GM21360 (cell line): ENCODE data around the gene TXNL4A.

ENCODE experiments used
- ATAC-seq: cut with Tn5 transposase; IDR thresholded peaks from one replicate; pipeline ENCODE4 v1.9.1; 2021; ENCODE audit warnings: mild to moderate bottlenecking, moderate library complexity; ENCODE audit not compliant: unreplicated experiment

The TXNL4A gene

GRCh38 chr18:79949697-79950487, 38.5 kb downstream of the TXNL4A start:
- no peak for ATAC-seq

DNA sequence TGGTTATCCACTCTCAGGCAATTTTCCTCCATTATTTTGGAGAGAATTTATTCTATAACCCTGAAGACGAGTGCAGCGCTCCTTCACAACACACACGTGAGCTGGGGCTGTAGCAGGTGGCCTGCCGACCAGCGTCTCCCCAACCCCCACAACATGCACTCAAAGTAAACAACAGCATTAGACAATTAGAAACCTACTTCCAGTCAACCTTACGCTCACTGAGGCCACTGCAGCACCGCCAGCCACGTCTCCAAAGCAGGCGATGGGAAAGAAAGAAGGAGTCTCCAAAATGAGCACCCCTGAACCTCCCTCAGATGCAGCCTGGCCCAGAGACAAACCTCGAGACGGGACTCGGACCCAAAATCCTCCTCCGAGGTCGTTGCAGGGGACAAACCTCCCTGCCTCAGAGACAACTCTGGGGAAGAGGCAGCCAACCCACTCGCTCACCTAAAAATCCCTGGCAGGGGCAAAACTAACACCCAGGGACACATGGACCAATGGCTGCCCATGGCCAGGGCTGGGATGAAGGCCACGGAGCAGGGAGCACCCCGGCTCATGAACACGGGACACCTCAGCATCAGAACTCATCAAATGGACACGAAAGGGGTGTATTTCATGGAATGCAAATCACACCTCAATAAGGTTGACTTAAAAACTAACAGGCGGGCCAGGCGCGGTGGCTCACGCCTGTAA, 39.5 kb downstream of the TXNL4A start:
- ATAC-seq = no peak

DNA sequence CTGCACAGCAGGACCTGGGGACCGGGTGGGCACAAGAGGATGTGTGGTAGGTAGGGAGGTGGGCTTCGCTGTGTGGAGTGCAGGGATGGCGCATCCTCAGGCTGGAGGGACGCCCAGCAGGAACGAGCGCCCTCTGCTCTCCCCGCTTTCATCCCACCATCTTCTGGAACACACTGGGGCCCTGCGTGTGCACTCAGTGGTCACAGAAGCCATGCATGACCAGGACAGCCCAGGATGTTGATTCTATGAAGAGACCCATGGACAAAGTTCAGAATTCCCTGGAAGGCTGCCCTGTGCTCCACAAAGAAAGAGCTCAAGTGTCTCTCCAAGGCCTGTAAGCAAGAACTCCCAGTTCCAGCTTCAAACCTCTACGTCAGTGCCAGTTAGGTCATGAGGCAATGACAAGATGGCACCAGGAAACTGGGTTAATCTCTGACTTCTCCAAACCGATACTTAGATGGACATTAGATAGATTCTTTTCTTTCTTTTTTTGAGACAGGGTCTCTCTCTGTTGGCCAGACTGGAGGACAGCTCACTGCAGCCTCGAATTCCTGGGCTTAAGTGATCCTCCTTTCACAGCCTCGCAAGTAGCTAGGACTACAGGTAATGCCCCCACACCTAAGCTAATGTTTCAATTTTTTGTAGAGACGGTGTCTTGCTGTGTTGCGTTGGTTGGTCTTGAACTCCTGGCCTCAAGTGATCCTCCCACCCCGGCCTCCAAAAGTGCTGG, 40.3 kb downstream of the TXNL4A start:
- no peak for ATAC-seq

DNA sequence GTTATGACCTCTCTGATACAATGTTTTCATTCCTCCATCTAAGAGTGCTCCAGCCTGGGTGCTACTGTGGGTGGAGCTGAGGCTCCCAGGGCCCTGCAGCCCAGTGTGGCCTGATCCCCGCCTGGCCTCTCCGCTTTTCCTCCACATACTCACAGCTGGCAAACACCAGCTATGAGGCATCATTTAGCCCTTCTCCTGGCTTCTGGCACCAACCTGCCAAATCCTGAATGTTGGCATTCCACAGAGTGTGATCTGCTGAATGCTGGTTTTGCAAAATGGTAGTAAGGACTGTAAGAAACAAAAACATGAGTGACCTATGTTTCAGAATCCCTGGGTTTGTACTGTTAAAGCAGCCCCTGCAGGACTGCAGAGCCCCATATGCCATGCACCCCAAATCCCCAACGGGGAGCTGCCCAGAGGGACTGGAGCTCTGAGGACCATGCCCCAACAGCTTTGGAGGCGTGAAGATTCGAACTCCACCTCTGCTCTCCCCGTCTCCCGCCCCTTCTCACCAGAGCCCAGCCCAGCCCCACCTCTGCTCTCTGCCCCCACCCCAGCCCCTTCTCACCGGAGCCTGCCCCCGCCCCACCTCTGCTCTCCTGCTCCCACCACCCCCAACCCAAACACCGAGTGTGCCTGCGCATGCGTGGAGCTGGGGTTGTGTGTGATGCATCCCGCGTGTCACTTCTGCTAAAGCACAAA, 41.2 kb downstream of the TXNL4A start:
- ATAC-seq = no peak

GRCh38 chr18:79945118-79946042, 43.0 kb downstream of the TXNL4A start:
- no peak for ATAC-seq

- no peak for ATAC-seq
Measured at GRCh38 chr18:79944746-79945117, 43.6 kb downstream of the TXNL4A start.

GRCh38 chr18:79944126-79944731, 44.1 kb downstream of the TXNL4A start:
- ATAC-seq = peak; percentile 52

GRCh38 chr18:79943608-79944125, 44.7 kb downstream of the TXNL4A start:
- no peak for ATAC-seq

- no peak for ATAC-seq
Measured at GRCh38 chr18:79942786-79943607, 45.4 kb downstream of the TXNL4A start.

DNA sequence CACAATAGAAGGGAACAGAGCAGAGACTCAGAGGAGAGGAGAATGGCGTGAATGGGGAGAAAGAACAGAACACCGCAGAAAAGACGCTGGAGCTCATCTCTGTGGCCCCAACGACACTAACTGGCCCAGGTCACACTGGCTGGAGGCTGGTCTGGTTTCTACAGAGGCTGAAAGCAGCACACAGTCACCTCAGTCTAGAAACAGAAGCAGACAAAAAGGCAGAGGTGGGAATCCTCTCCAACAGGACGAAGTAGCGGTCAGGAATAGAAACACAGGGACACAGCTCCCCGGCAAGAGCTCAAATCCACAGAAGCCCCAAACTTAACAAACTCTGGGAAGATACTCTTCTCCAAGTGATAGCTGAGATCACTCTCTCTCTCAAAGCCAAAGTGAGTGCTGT, 46.2 kb downstream of the TXNL4A start:
- ATAC-seq = no peak

GRCh38 chr18:79941473-79942119, 46.8 kb downstream of the TXNL4A start:
- ATAC-seq = no peak

DNA sequence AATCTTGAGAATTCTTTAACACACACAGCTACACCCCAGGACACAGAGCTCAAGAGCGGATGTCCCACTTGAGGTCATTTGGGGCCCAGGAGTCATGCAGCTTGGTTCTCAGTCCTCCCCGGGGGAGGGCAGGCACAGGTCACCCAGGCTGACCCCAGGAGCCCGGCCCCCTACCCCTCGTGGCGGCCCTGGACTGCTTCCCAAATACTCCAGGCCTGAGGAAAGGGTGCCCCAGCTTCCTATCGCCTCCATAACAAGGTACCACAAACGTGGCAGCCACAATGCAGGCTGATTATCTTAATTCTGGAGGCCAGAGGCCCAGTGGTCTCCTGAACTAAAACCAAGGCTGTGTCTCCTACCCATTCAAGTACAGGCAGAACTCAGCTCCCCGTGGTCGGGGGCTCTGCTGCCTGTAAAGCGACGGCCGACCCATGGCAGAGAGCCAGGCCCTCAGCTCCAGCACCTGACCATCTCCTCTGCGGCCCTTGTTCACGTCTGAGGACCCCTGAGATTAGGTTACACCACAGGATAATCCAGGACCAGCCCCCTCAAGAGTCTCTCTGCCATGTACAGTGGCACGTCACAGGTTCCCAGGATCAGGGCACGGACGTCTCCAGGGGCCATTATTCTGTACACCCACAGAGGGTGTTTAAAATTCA, 47.4 kb downstream of the TXNL4A start:
- ATAC-seq = no peak

GRCh38 chr18:79940126-79940813, 48.1 kb downstream of the TXNL4A start:
- ATAC-seq = no peak

DNA sequence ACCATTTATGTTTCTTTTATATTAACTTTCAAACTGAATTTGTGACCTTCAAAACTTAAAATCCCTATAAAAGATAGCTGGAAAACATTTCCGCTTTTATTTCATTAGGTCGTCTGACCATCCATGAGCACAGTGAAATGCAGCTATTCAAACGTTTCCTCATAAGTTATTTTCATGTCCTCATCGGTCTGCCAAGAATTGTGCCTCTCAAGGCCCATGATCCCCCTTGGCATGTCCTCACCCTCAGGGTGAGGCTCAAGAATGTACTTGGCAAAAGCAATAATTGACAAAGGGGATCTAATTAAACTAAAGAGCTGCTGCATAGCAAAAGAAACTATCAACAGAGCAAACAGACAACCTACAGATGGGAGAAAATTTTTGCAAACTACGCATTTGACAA, 49.3 kb downstream of the TXNL4A start:
- no peak for ATAC-seq

GRCh38 chr18:79938196-79938595, 50.2 kb downstream of the TXNL4A start:
- ATAC-seq = no peak

DNA sequence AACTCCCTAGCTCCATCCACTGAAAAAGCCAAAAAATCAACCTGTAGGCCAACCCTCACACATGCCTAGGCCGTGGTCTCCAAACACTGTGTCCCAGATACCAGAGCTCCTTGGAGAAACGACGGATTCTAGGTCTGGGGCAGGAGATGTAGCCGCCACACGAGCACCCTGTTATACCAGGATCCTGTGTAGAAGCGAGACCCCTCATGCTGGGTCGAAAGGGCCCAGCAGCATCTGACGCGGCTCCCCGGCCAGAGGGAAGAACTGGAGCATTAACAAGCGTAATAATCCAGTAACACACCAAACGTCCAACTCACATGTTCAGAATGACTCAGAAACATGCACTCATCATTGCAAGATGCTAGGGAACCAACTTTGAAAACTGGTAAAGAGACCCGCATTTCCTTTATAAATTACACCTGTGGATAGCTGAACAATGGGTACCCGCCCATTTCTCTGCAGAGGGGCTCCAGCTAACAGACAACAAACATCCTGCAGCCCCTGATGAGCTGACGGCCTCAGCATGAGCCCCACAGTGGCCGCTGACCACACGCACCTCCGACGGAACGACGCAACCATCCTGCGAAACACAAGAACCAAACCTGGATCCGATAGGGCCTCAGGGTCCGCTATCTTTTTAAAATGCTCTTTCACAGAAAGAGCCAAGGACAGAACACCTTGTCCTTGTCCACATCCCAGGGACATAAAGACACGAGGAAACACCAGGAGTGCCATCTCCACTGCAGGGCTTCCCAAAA, 51.1 kb downstream of the TXNL4A start:
- no peak for ATAC-seq
